Loucy (cell line): ENCODE measurements around the gene ARL8B.

Source experiments
- H2AFZ ChIP-seq: fragments of 200-600 bp; sonication (generic); 2 replicates; pipeline ENCODE4 v1.6.0; 2016; ENCODE audit warnings: antibody characterized with exemption, mild to moderate bottlenecking, low read length, moderate library complexity
- H3F3A ChIP-seq: fragments of 200-600 bp; 2 replicates; pipeline ENCODE4 v1.6.0; 2016; ENCODE audit warnings: antibody characterized with exemption, low read depth, mild to moderate bottlenecking
- H3K27me3 ChIP-seq: fragments of 200-600 bp; sonication (generic); 2 replicates; pipeline ENCODE4 v1.6.1; 2014; ENCODE audit warnings: low read length, mild to moderate bottlenecking; ENCODE audit not compliant: insufficient read depth, poor library complexity, severe bottlenecking
- H3K36me3 ChIP-seq: fragments of 200-600 bp; sonication (generic); 2 replicates; pipeline ENCODE4 v1.6.1; 2016; ENCODE audit warnings: low read length; ENCODE audit not compliant: insufficient read depth
- H3K4me1 ChIP-seq: fragments of 200-600 bp; sonication (generic); 2 replicates; pipeline ENCODE4 v1.5.1; 2014; ENCODE audit warnings: low read length, mild to moderate bottlenecking; ENCODE audit not compliant: insufficient read depth, poor library complexity, severe bottlenecking
- H3K4me2 ChIP-seq: fragments of 200-600 bp; sonication (generic); 2 replicates; pipeline ENCODE4 v1.6.0; 2014; ENCODE audit warnings: antibody characterized with exemption, low read length, low read depth, mild to moderate bottlenecking; ENCODE audit not compliant: poor library complexity, severe bottlenecking
- H3K4me3 ChIP-seq: fragments of 200-600 bp; sonication (generic); 2 replicates; pipeline ENCODE4 v1.5.1; 2014; ENCODE audit warnings: low read length, mild to moderate bottlenecking, mixed read lengths; ENCODE audit not compliant: poor library complexity, severe bottlenecking
- H3K79me2 ChIP-seq: fragments of 200-600 bp; sonication (generic); 2 replicates; pipeline ENCODE4 v1.6.1; 2014; ENCODE audit warnings: low read length; ENCODE audit not compliant: insufficient read depth
- H3K9ac ChIP-seq: fragments of 200-600 bp; sonication (generic); 2 replicates; pipeline ENCODE4 v1.6.0; 2014; ENCODE audit warnings: mild to moderate bottlenecking, low read depth, low read length, moderate library complexity; ENCODE audit not compliant: poor library complexity, severe bottlenecking
- H3K9me2 ChIP-seq: fragments of 200-600 bp; sonication (generic); replicated peaks from 2 replicates; pipeline ENCODE4 v1.6.1; 2016; ENCODE audit warnings: low read depth, low read length, mixed read lengths
- H3K9me3 ChIP-seq: fragments of 200-600 bp; sonication (generic); 2 replicates; pipeline ENCODE4 v1.6.1; 2014; ENCODE audit warnings: mild to moderate bottlenecking, antibody characterized with exemption, low read length, low read depth; ENCODE audit not compliant: insufficient read depth
- H4K20me1 ChIP-seq: fragments of 200-600 bp; sonication (generic); 2 replicates; pipeline ENCODE4 v1.6.0; 2014; ENCODE audit warnings: antibody characterized with exemption, low read length, mild to moderate bottlenecking; ENCODE audit not compliant: insufficient read depth, poor library complexity, severe bottlenecking
- EZH2phosphoT487 ChIP-seq: fragments of 200-600 bp; IDR thresholded peaks from 2 replicates; pipeline ENCODE4 v1.6.1; 2018; ENCODE audit warnings: antibody characterized with exemption, mild to moderate bottlenecking, moderate library complexity, borderline replicate concordance
- TF ChIP-seq, protein P1 (sequence below): fragments of 200-600 bp; sonication (generic); conservative IDR thresholded peaks from 2 replicates; pipeline ENCODE4 v1.5.1; 2014; ENCODE audit warnings: mild to moderate bottlenecking, antibody characterized with exemption, low read length

ARL8B gene

DNA sequence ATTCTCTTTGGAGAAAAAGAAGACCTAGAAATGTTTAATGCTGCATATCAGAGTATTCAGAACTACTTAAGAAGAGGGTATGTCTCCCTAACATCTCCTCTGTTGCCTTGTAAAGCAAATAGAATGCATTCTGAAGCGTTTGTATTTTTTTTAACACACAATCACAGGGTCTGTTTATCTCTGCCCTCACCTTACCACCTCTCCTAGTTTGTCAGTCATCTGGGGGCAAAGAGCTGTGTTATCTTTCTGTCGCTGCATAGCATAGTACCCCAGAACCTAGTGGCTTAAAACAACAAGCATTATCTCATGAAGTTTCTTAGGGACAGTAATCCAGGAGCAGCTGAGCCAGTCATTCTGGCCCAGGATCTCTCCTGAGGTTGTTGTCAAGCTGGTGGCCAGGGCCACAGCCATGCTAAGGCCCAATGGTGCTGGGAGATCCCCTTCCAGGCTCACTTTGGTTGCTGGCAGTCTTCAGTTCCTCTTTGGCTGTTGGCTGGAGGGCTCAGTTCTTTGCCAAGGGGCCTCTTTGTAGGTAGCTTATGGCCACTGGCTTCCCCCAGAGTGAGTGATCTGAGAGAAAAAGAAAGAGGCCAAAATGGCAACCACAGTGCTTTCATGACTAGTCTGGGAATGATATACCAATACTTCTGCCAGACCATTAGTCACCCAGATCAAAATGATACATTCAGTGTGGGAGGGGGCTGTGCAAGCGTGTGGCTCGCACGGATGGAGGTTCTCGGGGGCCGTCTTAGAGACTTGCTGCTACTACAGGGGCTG is 83.3 kb downstream of the ARL8B start:
- H3K9ac ChIP-seq, result no peak overlapping the region
- no peak overlapping the region for H3K4me2 ChIP-seq
- H2AFZ ChIP-seq, result no peak overlapping the region
- TF ChIP-seq, protein P1, sequence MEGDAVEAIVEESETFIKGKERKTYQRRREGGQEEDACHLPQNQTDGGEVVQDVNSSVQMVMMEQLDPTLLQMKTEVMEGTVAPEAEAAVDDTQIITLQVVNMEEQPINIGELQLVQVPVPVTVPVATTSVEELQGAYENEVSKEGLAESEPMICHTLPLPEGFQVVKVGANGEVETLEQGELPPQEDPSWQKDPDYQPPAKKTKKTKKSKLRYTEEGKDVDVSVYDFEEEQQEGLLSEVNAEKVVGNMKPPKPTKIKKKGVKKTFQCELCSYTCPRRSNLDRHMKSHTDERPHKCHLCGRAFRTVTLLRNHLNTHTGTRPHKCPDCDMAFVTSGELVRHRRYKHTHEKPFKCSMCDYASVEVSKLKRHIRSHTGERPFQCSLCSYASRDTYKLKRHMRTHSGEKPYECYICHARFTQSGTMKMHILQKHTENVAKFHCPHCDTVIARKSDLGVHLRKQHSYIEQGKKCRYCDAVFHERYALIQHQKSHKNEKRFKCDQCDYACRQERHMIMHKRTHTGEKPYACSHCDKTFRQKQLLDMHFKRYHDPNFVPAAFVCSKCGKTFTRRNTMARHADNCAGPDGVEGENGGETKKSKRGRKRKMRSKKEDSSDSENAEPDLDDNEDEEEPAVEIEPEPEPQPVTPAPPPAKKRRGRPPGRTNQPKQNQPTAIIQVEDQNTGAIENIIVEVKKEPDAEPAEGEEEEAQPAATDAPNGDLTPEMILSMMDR, result no peak
- no peak for TF ChIP-seq EZH2phosphoT487
- H3K27me3 ChIP-seq, result no peaks in the 10 kb centered on the region
- no peaks in the 10 kb centered on the region for H3K79me2 ChIP-seq
- H3K36me3 ChIP-seq, result peaks cover 94% of the 10 kb centered on the region
- H4K20me1 ChIP-seq, result no peaks in the 10 kb centered on the region
- H3K4me1 ChIP-seq, result no peaks in the 10 kb centered on the region
- H3K9me2 ChIP-seq, result no peaks in the 10 kb centered on the region
- H3K4me3 ChIP-seq, result no peak overlapping the region
- no peaks in the 10 kb centered on the region for H3F3A ChIP-seq
- no peaks in the 10 kb centered on the region for H3K9me3 ChIP-seq

DNA sequence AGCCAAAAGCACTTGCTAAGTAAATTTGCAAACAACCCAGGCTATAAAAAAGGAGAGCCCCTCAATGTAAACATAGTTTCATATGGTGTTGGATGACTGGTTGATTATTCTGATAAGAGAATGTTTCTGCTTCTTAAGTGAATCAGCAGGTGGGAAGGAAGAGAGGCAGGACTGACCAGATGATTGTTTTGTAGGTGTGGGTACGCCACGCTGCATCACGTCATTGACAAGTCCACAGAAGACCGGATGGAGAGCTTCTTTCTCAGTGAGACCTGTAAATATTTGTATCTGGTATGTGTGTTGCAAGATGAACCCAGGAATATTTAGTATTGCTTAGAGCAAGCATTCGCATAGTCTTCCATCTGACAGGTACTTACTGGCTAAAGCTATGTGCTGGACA is 88.8 kb downstream of the ARL8B start:
- Histone ChIP-seq H3K9me2 (no peaks in the 10 kb centered on the region), H2AFZ (no peak overlapping the region), H3K27me3 (no peaks in the 10 kb centered on the region), H3K4me3 (no peak overlapping the region), H3K9ac (no peak overlapping the region), H3K9me3 (no peaks in the 10 kb centered on the region), H3F3A (no peaks in the 10 kb centered on the region), H3K36me3 (peaks cover 97% of the 10 kb centered on the region), H4K20me1 (no peaks in the 10 kb centered on the region), H3K79me2 (no peaks in the 10 kb centered on the region), H3K4me1 (no peaks in the 10 kb centered on the region), H3K4me2 (no peak overlapping the region)
- TF ChIP-seq, protein P1, result no peak
- no peak for TF ChIP-seq EZH2phosphoT487

DNA sequence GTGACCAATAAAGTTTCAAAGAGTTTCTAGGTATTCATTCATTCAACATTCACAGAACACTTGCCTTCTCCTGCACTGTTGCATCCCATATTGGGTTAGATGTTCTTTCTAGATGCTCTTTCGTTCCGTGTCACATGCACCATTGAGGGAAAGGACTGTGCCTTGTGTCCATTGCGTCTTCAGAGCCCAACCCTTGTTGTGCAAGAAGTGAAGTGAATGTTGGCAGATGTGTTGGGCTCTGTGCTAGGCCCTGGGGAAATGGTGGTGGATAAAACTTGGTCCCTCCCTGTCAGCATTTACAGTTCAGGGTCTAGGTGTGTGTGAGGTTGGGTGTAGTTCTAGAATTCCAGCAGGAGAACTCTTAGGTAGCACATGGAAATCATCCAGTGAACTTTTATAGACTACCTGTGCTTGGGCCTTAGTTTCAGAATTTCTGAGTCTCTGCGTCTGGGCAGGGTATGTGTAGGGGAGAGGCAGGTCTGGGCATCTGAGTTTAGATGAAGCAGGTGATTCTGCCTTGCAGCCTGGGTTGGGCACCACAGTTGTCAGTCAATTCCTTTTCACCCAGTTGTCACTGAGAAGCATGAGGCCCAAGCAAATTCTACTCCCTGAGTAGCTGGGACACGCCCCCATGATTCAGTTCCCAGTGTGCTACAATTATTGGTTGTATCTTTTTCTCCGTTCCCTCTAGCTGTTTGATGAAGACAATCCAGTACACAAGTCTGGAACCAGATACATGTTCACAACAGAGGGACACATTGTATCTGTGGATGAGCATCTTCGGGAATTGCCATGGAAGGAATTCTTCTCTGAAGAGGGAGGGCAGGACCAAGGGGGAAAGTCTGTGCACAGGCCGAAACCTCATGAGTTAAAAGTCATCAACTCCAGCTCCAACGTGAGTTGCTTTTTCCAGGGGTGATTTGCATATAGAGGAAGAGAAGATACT is 90.8 kb downstream of the ARL8B start:
- Histone ChIP-seq H3K9me3 (no peaks in the 10 kb centered on the region), H4K20me1 (no peaks in the 10 kb centered on the region), H3K36me3 (peaks cover 96% of the 10 kb centered on the region)

More for the DNA sequence above, 90.8 kb downstream of the ARL8B start:
- no peak overlapping the region for H3K9ac ChIP-seq
- H3K27me3 ChIP-seq, result no peaks in the 10 kb centered on the region
- no peaks in the 10 kb centered on the region for H3F3A ChIP-seq
- no peak overlapping the region for H3K4me2 ChIP-seq
- H3K9me2 ChIP-seq, result no peaks in the 10 kb centered on the region
- H2AFZ ChIP-seq, result no peak overlapping the region
- H3K4me1 ChIP-seq, result no peaks in the 10 kb centered on the region
- TF ChIP-seq, protein P1, result no peak
- TF ChIP-seq EZH2phosphoT487, result no peak
- H3K4me3 ChIP-seq, result no peak overlapping the region
- H3K79me2 ChIP-seq, result no peaks in the 10 kb centered on the region
